Stomach (tissue), 4 donors: ENCODE measurements around the gene TBK1.

ENCODE experiments used
- EP300 ChIP-seq: sonication (generic); formaldehyde crosslinking; IDR thresholded peaks from one replicate; pipeline ENCODE4 v1.6.1; 2017; ENCODE audit warnings: antibody characterized with exemption
- POLR2A ChIP-seq, 4 donors: fragments of 450-650 bp; IDR thresholded peaks; one replicate each; pipeline ENCODE4 v1.6.1; 2016; ENCODE audit warnings: antibody characterized with exemption in 4 of 4, control low read depth in 2 of 4, mild to moderate bottlenecking in 1 of 4, moderate library complexity in 1 of 4
- POLR2AphosphoS5 ChIP-seq, 3 donors: sonication (generic); formaldehyde crosslinking; IDR thresholded peaks; one replicate each; pipeline ENCODE4 v1.6.1; 2016; ENCODE audit warnings: antibody characterized with exemption in 3 of 3
- TF ChIP-seq, protein P1 (sequence below), 7 experiments: fragments of 450-650 bp in 4 of 7; fragments of 200-600 bp in 3 of 7; sonication (generic) in 3 of 7; IDR thresholded peaks; one replicate each; pipeline ENCODE4 v1.5.1; 2016 to 2019; ENCODE audit warnings: antibody characterized with exemption in 7 of 7, control low read depth in 2 of 7, mild to moderate bottlenecking in 1 of 7

- no peak for TF ChIP-seq EP300
- TF ChIP-seq, protein P1, sequence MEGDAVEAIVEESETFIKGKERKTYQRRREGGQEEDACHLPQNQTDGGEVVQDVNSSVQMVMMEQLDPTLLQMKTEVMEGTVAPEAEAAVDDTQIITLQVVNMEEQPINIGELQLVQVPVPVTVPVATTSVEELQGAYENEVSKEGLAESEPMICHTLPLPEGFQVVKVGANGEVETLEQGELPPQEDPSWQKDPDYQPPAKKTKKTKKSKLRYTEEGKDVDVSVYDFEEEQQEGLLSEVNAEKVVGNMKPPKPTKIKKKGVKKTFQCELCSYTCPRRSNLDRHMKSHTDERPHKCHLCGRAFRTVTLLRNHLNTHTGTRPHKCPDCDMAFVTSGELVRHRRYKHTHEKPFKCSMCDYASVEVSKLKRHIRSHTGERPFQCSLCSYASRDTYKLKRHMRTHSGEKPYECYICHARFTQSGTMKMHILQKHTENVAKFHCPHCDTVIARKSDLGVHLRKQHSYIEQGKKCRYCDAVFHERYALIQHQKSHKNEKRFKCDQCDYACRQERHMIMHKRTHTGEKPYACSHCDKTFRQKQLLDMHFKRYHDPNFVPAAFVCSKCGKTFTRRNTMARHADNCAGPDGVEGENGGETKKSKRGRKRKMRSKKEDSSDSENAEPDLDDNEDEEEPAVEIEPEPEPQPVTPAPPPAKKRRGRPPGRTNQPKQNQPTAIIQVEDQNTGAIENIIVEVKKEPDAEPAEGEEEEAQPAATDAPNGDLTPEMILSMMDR (IDR thresholded peaks at IDR 0.05) = no peak
- no peak for TF ChIP-seq POLR2AphosphoS5 (IDR thresholded peaks at IDR 0.05)
- no peak for TF ChIP-seq POLR2A (IDR thresholded peaks at IDR 0.05)
Measured at GRCh38 chr12:64491718-64492117, 39.8 kb downstream of the TBK1 start.
